GM12892 (cell line): ENCODE measurements around the gene AP3B1.

Experiments used
- POLR2A ChIP-seq: IDR thresholded peaks from 2 replicates; pipeline ENCODE4 v1.6.1; 2011; ENCODE audit warnings: low read depth, low read length, control low read depth
- POLR2AphosphoS5 ChIP-seq: IDR thresholded peaks from 2 replicates; pipeline ENCODE4 v1.6.1; 2011; ENCODE audit warnings: low read depth, low read length, control low read depth
- TAF1 ChIP-seq: IDR thresholded peaks from 2 replicates; pipeline ENCODE4 v1.6.1; 2011; ENCODE audit warnings: low read depth, mild to moderate bottlenecking, control low read depth, low read length, borderline replicate concordance

- no peak for TF ChIP-seq POLR2AphosphoS5
- TF ChIP-seq POLR2A: no peak
- TF ChIP-seq TAF1: no peak
Measured at GRCh38 chr5:78006449-78006848, 288.0 kb downstream of the AP3B1 start.
